Activated naive CD4-positive, alpha-beta T cell (primary cell): Measurements from ENCODE around the gene PHF1.
"Not testable (repeated sequence)": the region's sequence is repeated elsewhere in the genome, so short reads cannot be mapped to it uniquely, and the experiment has no call there.

Experiments
- DNase-seq, 4 experiments: peaks; one replicate each; lab custom pipeline; 2025; lab: John Stamatoyannopoulos, UW

Gene PHF1

GRCh38 chr6:33391922-33392594 is 18.8 kb upstream of the PHF1 start:
- peak in 1 of 4 experiments; percentile 47 for DNase-seq

GRCh38 chr6:33392595-33392948 is 18.2 kb upstream of the PHF1 start:
- DNase-seq: no peak

GRCh38 chr6:33392979-33393378 is 17.8 kb upstream of the PHF1 start:
- DNase-seq: no peak

DNA sequence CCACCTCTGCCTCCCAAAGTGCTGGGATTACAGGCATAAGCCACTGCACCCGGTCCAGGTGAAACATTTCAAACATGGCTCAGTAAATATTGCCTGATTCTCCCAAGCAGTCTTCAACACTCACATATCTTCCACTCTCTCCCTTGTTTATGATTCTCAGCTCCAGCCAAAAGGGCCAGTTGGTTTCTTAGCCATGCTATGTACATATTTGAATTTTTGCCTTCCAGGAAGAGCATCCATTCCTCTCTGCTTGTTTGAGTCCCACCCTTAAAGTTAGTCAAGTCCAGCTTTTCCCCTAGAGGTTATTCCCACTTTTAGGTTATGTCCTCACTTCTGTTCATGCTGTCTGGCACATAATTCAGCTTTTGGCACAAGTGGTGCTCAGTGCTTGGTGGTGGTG is 13.3 kb upstream of the PHF1 start:
- DNase-seq: no peak

DNA sequence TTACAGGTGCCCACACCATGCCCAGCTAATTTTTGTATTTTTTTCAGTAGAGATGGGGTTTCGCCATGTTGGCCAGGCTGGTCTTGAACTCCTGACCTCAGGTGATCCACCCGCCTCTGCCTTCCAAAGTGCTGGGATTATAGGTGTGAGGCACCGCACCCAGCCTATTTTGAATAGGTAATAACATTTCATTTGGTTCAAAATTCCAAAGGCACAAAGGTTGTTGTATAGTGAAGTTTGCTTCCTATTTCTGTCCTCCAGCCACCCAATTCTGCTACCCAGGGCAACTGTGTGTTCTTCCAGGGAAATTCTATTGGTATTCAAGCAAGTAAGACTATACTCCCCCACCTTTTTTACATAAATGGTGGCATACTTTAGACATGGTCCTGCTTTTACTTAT is 12.2 kb upstream of the PHF1 start:
- DNase-seq: not testable (repeated sequence)

GRCh38 chr6:33399881-33400280 is 10.9 kb upstream of the PHF1 start:
- DNase-seq: not testable (repeated sequence)

DNA sequence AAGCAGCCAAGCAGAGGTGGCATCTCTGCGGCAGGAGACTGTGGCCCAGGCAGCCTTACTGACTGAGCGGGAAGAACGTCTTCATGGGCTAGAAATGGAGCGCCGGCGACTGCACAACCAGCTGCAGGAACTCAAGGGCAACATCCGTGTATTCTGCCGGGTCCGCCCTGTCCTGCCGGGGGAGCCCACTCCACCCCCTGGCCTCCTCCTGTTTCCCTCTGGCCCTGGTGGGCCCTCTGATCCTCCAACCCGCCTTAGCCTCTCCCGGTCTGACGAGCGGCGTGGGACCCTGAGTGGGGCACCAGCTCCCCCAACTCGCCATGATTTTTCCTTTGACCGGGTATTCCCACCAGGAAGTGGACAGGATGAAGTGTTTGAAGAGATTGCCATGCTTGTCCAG is 5.9 kb upstream of the PHF1 start:
- DNase-seq: no peak

GRCh38 chr6:33405386-33405940 is 5.4 kb upstream of the PHF1 start:
- DNase-seq: no peak

- DNase-seq: no peak
Measured at GRCh38 chr6:33406126-33406525, 4.7 kb upstream of the PHF1 start.

GRCh38 chr6:33407132-33407718 is 3.6 kb upstream of the PHF1 start:
- no peak for DNase-seq

DNA sequence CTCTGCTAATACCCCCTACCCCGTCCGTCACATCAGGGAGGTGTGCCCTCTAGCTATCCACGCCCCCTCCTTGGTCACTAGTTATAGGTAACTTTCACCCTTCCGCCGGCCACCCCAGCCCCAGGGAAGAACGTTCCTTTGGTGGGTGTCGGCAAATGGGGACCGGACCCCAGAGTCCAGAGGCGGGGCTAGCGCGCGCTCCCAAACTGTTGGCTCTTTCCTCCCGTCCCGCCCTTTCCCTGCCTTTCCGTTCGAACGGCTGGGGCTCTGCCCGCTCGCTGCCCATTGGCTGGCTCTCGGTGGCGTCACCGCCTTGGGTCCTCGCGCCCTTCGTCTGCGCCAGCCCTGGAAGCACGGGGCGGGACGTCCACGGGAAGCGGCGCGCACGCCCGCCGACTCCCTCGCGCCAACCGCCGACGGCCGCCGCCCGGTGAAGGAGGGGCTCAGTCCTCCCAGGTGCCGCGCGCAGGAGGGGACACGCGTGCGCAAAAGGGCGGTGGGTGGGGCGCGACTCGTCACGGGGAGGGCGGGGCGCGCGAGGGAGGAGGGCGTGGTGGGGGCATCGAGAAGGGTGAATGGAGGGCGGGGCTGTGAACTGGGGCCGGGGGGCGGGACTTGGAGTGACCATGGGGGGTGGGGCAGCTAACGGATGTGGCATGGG is 634 bp upstream of the PHF1 start:
- DNase-seq: peak; percentile 99

- no peak for DNase-seq
Measured at GRCh38 chr6:33411632-33412005, 805 bp downstream of the PHF1 start.

DNA sequence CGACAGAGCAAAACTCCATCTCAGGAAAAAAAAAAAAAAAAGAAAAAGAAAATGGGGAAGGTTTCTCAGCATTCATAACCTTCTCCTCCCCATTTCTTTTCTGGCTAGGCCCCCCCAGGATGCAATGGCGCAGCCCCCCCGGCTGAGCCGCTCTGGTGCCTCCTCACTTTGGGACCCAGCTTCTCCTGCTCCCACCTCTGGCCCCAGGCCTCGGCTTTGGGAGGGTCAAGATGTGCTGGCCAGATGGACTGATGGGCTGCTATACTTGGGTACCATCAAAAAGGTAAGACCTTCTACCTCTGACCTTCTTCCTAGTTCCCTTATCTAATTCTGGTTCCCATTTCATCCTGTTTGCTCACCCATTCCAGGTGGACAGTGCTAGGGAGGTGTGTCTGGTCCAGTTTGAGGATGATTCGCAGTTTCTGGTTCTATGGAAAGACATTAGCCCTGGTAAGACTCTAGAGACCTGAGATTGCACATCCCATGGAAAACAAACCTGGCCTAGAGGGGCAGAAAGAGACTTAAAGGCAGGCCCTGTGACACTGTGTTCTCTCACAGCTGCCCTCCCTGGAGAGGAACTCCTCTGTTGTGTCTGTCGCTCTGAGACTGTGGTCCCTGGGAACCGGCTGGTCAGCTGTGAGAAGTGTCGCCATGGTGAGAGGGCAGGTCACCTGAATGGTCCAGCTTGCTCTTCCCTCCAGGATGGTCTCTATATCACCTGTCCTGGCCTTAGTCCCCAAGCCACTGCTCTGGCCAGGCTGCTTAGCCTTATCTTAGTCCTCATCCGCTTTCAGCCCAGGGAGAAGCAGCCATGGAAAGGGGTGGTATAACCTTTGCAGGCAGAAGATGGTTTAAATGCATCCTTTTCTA is 1.6 kb downstream of the PHF1 start:
- no peak for DNase-seq

DNA sequence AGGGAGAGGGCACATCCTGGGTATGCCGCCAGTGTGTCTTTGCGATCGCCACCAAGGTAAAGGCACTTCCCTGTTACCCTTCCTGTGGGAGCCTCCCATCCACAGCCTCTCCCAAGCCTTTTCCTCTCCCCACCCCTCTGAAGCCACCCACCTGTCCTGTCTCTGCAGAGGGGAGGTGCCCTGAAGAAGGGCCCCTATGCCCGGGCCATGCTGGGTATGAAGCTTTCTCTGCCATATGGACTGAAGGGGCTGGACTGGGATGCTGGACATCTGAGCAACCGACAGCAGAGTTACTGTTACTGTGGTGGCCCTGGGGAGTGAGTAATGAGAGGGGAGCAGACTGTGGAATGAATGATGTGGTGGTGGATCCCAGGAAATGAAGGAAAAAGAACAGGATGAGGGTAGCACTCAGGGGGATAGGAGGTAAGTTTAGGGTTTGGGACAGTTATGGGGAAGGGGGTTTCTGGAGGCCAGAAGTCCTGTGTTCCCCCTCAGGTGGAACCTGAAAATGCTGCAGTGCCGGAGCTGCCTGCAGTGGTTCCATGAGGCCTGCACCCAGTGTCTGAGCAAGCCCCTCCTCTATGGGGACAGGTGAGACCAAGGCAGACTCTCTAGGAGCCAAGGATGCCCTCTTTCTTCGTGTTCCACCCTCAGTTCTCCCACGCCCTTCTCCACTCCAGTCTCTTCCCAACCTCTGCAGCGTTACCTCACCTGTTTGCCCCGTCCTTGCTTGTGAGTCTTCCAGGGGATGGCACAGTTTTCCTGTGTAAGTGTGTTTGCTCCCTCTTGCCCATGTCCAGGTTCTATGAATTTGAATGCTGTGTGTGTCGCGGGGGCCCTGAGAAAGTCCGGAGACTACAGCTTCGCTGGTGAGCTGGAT is 2.7 kb downstream of the PHF1 start:
- DNase-seq: no peak

DNA sequence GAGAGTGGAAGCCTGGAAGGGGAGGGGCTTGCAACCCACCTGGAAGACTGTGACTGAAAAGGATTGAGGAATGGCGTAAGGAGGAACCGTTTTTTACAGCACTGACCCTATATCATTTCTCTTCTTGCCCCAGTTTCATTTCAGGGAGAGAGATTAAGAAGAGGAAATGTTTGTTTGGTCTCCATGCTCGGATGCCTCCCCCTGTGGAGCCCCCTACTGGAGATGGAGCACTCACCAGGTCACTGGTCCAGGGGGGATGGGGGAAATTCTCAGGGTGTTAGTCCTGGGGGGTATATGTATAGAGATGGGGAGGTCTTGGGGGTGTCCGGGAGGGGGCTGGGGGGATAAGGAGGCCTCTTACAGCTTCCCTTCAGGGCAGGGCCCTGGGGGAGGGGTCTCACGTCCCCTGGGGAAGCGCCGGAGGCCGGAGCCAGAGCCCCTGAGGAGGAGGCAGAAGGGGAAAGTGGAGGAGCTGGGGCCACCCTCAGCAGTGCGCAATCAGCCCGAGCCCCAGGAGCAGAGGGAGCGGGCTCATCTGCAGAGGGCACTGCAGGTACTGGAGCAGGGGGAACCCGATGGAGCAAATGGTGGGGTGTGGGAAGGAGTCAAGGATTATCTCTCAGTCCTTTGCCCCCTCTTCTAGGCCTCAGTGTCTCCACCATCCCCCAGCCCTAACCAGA is 3.9 kb downstream of the PHF1 start:
- DNase-seq: no peak

DNA sequence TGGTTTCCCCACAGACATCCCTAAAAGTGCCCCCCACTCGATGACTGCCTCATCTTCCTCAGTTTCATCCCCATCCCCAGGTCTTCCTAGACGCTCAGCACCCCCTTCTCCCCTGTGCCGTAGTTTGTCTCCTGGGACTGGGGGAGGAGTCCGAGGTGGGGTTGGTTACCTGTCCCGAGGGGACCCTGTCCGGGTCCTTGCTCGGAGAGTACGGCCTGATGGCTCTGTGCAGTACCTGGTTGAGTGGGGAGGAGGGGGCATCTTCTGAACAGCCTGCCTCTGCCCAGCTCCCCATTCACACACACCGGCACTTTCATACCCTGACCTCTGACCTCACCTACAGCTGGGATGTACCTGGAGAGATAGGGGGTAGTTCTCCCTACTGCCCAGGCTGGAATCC is 5.0 kb downstream of the PHF1 start:
- no peak for DNase-seq

GRCh38 chr6:33416386-33417127 is 5.7 kb downstream of the PHF1 start:
- DNase-seq: no peak

GRCh38 chr6:33417128-33417902 is 6.5 kb downstream of the PHF1 start:
- no peak for DNase-seq
